Activated T-cell treated with anti-CD3 and anti-CD28 coated beads for 1 hour (primary cell): ENCODE data around the gene ADRA2A.

ENCODE experiments used
- DNase-seq: peaks from one replicate; pipeline ENCODE4 v3.0.0-alpha.2; 2020; ENCODE audit warnings: low read depth

ADRA2A gene

DNA sequence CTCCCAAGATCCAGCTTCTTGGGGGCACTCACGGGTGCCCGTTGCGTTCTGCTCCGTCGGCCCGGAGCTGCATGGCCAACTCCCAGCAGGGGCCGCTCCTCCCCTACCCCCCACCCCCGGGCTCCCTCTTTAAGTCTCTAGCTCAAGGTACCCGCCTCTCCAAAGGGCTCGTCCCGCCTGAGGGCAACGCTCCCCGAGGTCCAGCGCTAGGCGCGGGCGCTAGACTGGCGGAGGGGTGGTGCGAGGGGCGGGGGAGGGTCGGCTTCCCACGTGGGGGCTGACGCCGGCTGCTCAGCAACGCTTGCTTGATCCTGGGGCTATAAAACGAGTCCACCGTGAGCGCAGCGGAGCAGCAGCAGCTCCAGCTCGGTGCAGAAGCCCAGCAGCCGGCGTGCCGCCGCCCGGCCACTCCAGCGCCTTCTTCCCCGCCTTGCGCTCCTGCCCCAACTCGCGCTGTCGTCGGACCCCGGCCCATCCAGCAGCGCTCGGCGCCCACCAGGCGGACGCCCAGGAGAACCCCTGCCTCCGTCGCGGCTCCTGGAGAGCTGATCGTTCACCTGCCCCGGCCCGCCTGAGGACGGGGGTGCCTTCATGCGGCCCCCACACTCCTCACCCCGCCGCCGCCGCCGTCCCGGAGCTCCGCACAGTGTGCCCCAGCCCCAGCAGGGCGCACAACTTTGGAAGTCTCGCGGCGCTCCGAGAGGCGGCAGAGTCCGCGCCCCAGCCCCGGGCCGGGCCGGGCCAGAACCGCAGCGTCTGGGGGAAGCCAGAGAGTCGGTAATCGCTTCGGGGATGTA lies at the start of gene ADRA2A:
ADRA2A (plus strand) TSS at position 348 of the 797 bp plus-strand sequence. CDS start 968 bp downstream, outside the sequence.
- DNase-seq = no peak

DNA sequence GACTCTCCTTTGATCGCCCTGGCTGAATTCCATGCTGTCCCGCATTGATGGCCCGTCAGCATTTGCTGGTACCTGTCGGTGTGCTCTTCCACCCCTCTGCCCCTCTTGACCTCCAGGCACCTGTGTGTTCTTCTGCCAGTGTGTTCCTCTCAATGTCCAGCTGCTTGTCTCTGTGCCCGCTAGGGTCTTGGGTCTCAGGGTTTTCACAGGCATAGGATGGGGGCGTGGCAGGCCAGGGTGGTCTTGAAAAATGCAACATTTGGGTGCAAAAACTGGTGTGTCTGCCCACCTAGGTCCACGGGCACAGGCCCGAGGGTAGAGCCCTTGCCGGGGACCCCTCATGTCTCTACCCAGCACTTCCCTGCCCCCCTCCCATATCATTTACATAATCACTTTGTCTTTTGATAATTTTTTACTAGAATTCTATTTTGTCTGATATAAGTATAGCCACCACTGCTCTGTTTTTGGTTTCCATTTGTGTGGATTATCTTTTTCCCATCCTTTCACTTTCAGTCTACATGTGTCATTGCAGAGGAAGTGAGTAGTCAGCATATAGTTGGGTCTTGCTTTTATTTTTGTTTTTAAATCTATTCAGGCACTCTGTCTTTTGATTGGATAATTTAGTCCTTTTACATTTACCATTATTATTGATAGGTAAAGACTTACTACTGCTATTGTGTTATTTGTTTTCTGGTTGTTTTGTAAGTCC lies 46.6 kb upstream of the ADRA2A start:
- no peak for DNase-seq

DNA sequence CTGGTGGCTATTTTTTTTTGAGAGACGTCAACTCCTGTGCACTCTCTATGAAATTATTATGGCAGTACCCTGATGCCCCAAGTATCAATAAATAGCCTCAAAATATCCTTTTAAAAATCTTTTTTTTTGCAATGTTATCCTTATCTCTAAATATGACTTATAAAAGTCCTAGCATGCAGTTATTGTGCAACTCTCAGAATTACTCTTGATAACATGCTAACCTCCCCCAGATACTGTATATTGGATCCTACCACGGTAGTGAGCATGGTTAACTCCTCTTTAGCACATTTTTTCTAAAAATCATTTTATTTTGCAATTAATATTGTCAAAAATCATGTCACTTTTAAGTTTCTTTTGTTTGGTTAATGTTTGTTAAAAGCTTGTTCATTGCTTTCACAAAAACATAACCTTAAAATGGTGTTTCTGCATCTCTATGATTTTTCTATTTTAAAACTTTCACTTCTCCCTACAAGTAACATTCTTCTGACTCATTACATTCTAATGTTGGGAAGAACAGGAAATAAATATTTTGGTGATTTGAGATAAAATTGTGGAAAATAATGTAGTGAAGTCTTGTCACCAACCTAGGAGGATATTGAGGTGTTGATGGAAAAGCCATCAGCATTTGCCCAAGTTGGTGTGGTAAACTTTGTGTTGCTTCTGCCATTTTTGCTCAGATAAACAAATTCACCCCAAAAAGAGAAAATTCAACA lies 42.1 kb upstream of the ADRA2A start:
- DNase-seq = no peak

DNA sequence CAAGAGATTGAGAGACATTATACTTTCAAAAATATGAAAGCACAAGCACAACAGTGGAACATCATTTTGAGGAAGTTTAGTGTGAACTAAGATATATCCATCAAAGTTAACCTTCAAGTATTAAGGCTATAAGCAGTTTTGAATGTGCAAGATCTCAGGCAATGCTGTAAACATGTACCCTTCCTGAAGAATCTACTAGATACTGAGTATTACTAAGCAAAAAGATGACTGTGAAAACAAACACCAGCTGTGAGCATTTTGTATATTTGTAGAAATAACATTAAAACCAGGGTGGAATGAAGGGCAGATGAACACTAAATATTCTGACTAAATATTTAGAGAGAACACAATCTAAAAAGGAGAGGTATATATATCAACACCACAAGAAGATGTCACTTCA lies 41.3 kb upstream of the ADRA2A start:
- DNase-seq = no peak

DNA sequence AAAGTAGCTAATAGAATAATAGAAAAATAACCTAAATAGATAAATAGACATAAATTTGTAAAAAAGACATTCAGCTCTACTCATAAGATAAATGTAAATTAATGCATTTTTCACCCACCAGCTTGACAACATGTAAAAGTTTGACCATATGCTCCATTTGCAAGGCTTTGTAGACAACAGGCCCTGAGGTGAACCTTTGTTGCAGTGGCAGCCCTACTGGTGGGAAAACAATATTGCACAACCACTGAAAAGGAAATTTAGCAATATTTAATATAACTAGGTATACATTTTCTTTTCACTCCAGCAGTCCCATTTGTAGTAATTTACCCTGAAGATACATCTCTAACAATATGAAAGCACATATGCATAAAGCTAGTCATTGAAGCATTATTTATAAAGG lies 39.0 kb upstream of the ADRA2A start:
- DNase-seq = no peak

DNA sequence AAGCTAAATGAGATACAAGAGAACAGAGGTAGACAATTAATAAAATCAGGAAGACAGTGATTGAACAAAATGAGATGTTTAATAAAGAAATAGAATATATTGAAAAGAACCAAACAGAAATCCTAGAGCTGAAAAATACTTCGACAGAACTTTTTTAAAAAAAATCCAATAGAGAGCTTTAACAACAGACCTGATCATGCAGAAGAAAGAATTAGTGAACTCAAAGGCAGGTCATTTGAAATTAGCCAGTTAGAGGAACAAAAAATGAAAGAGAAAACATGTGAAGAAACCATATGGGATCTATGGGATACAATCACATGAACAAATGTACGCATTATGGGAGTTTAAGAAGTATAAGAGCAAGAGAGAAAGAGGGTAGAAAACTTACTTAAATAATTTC lies 37.3 kb upstream of the ADRA2A start:
- no peak for DNase-seq

DNA sequence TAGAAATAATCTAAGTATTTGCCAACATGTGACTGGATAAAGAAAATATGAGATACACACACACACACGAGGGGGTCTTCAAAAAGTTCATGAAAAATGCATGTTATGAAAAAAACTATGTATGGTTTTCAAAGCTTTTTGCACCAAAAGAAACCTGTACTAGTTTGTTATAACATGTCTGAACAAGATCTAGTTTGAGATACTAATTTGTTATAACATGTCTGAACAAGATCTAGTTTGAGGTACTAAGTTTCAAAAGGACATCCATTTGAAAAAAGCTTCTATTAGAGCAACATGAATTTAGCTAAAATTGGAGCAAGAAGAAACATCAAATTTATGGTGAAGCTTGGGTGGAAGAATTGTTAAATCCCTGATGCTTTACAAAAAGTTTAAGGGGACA lies 19.8 kb upstream of the ADRA2A start:
- no peak for DNase-seq

DNA sequence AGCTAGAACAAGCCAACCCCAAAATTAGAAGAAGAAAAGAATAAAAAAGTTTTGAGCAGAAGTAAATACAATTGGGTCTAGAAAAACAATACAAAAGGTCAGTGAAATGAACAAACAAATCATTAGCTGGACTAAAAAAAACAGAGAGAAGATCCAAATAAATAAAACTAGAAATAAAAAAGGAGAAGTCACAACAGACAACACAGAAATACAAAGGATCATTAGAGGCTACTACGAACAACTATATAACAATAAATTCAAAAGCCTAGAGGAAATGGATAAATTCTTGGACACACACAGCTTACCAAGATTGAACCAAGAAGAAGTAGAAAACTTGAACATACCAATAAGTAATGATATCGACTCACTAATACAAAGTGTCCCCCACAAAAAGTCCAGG lies 13.4 kb upstream of the ADRA2A start:
- no peak for DNase-seq

DNA sequence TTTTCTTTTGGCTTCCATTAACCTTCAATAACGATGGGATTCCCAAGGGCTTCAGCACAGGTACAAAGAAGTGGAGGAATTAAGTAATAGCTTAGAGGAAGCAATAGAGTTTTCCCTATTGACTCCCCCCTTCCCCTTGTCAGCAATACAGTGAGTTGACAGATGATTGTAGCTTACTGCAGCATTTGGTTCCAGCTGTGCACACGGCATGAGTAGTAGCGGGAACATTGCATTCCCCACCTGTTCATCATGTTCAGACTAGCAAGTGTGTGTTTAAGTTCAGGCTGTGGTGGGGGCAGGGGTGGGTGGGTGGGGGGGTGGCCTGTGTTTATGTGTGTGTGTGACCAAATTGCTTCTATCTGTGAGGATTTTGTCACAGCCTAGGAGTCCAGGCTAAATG lies 4.6 kb upstream of the ADRA2A start:
- no peak for DNase-seq

DNA sequence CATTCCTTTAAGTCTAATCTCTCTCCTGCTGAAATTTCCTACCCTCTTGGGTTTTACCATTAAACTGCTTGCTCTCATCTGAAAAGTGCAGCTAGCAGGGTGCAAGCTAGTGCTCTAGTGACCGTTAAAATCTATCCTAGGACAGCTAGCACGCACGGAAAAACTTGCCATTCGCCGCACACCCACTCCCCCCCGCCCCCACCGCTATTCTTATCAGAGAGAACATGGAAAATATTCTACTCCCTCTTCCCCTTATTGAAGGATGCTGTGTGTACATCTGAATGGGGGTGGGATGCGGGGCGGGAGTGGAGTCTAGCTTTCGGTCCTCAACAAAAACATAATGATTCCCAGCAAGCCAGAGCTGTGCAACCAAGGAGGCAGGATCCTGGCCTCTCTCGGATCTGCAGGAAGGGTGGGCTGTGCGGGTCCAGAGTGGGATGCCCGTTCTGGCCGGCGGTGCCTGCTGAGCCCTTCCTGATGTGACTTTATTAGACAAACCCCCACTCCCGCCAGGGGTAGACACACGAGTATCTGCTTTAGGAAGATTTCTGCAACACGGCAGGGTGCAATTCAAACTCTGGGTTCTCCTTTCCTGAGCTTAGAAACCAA lies 1.1 kb upstream of the ADRA2A start:
- DNase-seq = no peak

DNA sequence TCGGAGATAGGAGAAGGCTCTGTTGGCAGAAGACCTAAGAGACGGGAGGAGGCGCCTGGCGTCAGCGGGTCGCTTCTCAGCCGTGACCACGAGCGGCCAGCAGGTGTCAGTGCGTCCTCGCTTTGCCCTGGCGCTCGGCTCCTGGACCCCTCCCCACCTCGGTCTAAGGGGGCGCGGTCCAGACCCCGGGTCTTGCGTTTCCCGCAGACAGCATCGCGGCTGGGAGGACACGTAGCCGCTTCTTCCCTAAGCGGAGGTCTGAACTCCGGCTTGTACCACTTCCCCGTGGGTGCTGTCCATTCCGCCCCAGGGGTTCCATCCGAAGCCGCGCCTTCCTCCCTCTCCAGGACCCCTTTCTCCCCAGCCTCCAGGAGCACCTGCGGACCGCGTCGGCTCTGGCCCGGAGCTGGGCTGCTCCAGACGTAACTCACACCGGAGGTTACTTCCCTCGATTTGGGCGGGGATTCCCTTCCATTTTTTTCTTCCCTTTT lies 593 bp upstream of the ADRA2A start:
- no peak for DNase-seq

DNA sequence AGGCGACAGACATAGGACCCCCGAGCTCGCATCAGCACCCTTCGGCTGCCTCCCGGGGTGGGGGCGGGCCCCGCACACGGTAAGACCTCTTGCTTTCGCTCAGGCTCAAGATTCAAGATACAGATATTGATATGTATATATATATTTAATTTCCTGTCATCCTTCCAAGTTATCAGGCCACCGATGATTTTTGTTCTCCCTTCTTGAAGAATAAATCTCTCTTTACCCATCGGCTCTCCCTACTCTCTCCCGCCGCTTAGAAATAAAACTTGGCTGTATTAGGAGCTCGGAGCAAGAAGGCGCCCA lies 603 bp downstream of the ADRA2A start:
- DNase-seq = no peak

DNA sequence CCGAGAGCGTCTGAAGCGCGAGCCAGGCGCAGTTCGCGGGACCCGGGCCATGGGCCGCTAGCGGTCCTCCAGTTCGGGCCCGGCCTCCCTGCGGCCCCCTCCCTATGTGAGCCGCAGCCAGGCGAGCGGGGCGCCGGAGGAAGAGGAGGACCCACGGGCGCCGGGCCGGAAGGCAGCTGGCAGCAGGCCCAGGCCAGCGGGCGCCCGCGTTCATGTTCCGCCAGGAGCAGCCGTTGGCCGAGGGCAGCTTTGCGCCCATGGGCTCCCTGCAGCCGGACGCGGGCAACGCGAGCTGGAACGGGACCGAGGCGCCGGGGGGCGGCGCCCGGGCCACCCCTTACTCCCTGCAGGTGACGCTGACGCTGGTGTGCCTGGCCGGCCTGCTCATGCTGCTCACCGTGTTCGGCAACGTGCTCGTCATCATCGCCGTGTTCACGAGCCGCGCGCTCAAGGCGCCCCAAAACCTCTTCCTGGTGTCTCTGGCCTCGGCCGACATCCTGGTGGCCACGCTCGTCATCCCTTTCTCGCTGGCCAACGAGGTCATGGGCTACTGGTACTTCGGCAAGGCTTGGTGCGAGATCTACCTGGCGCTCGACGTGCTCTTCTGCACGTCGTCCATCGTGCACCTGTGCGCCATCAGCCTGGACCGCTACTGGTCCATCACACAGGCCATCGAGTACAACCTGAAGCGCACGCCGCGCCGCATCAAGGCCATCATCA lies 1.1 kb downstream of the ADRA2A start:
- no peak for DNase-seq

DNA sequence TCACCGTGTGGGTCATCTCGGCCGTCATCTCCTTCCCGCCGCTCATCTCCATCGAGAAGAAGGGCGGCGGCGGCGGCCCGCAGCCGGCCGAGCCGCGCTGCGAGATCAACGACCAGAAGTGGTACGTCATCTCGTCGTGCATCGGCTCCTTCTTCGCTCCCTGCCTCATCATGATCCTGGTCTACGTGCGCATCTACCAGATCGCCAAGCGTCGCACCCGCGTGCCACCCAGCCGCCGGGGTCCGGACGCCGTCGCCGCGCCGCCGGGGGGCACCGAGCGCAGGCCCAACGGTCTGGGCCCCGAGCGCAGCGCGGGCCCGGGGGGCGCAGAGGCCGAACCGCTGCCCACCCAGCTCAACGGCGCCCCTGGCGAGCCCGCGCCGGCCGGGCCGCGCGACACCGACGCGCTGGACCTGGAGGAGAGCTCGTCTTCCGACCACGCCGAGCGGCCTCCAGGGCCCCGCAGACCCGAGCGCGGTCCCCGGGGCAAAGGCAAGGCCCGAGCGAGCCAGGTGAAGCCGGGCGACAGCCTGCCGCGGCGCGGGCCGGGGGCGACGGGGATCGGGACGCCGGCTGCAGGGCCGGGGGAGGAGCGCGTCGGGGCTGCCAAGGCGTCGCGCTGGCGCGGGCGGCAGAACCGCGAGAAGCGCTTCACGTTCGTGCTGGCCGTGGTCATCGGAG lies 1.8 kb downstream of the ADRA2A start:
- no peak for DNase-seq

DNA sequence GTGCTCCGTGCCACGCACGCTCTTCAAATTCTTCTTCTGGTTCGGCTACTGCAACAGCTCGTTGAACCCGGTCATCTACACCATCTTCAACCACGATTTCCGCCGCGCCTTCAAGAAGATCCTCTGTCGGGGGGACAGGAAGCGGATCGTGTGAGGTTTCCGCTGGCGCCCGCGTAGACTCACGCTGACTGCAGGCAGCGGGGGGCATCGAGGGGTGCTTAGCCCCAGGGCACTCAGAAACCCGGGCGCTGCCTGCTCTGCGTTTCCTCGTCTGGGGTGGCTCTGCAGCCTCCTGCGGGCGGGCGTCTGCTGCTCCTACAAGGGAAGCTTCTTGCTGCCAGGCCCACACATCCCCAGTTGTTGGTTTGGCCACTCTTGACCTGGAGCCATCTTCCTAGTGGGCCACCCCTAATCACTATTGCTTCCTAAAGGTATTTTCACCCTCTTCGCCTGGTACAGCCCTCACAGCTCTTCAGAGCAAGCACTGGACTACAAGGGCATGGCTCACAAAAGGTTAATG lies 2.5 kb downstream of the ADRA2A start:
- no peak for DNase-seq

DNA sequence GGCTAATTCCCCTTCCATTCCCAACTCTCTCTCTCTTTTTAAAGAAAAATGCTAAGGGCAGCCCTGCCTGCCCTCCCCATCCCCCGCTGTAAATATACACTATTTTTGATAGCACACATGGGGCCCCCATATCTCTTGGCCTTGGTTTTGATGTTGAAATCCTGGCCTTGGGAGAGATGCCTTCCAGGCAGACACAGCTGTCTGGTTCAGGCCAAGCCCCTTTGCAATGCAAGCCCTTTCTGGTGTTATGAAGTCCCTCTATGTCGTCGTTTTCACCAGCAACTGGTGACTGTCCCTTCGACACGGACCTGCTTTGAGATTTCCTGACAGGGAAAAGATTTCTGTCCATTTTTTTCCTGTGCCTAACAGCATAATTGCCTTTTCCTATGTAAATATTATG lies 3.0 kb downstream of the ADRA2A start:
- DNase-seq = no peak

DNA sequence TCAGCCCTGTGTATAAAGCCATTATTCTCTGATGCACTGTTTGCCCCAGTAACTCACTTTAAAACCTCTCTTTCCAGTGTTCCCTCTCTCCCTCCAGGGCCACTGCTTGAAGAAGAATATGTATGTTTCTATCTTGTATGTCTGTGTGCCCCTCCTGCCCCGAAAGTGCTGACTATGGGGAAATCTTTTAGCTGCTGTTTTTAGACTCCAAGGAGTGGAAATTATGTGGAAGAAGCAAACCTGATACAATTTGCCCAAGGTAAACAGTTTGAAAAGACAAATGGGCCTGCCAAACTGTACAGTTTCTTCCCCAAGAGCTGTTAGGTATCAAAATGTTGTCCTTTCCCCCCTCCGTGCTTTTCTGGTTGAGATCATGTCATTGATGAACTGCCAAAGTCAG lies 3.4 kb downstream of the ADRA2A start:
- DNase-seq = no peak

DNA sequence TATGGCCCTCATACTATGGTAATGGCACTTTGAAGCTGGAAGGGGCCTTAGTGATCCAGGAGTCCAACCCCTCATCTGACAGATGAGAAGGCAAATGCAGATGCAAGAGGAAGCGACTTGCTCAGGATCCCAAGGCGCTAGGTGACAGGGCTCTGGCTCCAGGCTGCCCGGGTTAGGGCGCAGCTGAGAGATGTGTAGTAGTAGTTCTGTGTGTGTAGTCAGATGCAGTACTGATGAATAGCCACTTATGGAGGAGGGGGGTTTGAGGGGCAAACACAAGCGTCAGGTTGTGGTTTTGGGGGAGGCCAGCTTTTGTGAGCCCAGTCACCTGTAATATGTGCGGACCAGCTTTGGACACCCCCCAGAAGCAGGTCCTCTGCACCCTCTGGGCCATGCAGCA lies 4.8 kb downstream of the ADRA2A start:
- DNase-seq = no peak

DNA sequence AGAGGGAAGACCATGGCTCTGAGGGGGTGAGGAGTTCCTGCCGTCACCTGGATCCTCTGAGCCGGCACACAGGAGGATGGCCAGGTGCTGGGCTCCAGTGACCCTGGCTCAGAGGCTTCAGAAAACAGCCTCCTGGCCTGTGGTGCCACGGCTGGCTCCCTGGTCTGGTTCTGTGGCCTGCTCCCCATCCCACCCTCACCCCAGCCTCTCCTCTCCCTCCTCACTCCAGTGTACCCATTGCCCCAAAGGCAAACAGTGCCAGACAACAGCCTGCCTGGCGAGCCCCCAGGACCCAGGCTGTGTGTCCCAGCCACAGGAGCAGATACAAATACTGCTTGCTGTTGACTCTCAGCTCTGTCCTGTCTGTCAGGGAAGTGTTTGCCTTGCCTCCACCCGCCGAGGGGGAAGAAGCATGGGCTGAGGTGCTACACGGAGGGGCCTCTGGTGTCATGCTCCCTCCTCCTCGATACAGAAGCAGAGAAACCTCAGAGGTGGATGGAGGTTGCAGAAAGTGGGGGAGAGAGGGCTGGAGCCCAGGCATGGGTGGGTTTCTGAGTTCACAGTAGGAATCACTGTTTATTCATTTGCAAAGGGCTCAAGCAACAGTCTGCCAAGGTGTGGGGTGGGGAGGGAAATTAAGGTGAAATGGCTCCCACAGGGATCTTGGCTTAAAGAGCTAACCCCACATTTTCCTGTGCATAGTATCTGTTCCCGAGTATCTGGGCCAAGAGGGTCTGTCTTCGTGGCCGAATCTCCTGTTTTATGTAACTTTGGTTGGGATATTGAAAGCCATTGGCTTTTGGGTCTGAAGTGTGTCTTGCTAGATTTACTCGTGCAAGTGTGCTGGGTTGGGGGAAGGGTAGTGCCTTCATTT lies 5.5 kb downstream of the ADRA2A start:
- DNase-seq = no peak
